GM12874 (cell line): ENCODE measurements around the gene MITF.

Source experiments
- CTCF ChIP-seq: IDR thresholded peaks from 2 replicates; pipeline ENCODE4 v1.5.1; 2011; ENCODE audit warnings: low read depth, mild to moderate bottlenecking, control low read depth, low read length, moderate library complexity; ENCODE audit not compliant: insufficient read depth

Gene MITF

GRCh38 chr3:69770219-69770618 is 31.0 kb downstream of the MITF start:
- no peak for TF ChIP-seq CTCF

GRCh38 chr3:69770976-69771634 is 31.8 kb downstream of the MITF start:
- no peak for TF ChIP-seq CTCF

GRCh38 chr3:69772152-69772867 is 33.0 kb downstream of the MITF start:
- TF ChIP-seq CTCF, result no peak

GRCh38 chr3:69774029-69774428 is 34.8 kb downstream of the MITF start:
- TF ChIP-seq CTCF, result no peak

- no peak for TF ChIP-seq CTCF
Measured at GRCh38 chr3:69775751-69776150, 36.5 kb downstream of the MITF start.

GRCh38 chr3:69776289-69776688 is 37.0 kb downstream of the MITF start:
- no peak for TF ChIP-seq CTCF

GRCh38 chr3:69776920-69777581 is 37.8 kb downstream of the MITF start:
- no peak for TF ChIP-seq CTCF
